Vagina (tissue), 2 donors: ENCODE measurements around the gene RABGAP1L.

Experiments
- CTCF ChIP-seq, 3 experiments: fragments of 450-650 bp in 2 of 3; fragments of 200-600 bp in 1 of 3; sonication (generic) in 1 of 3; IDR thresholded peaks; one replicate each; pipeline ENCODE4 v1.5.1; 2017 to 2019; ENCODE audit warnings: antibody characterized with exemption in 3 of 3, mild to moderate bottlenecking in 2 of 3, moderate library complexity in 2 of 3
- POLR2A ChIP-seq, 2 donors: fragments of 450-650 bp; IDR thresholded peaks; one replicate each; pipeline ENCODE4 v1.6.1; 2017; ENCODE audit warnings: antibody characterized with exemption in 2 of 2, mild to moderate bottlenecking in 2 of 2, moderate library complexity in 2 of 2
- POLR2AphosphoS5 ChIP-seq, 2 donors: sonication (generic); formaldehyde crosslinking; IDR thresholded peaks; one replicate each; pipeline ENCODE4 v1.9.0; 2017; ENCODE audit warnings: antibody characterized with exemption in 2 of 2, mild to moderate bottlenecking in 2 of 2, low read depth in 1 of 2; ENCODE audit not compliant: insufficient read depth in 1 of 2

GRCh38 chr1:174837386-174837785 is 678.1 kb downstream of the RABGAP1L start:
- no peak for TF ChIP-seq CTCF (IDR thresholded peaks at IDR 0.05)
- no peak for TF ChIP-seq POLR2A (IDR thresholded peaks at IDR 0.05)
- no peak for TF ChIP-seq POLR2AphosphoS5 (IDR thresholded peaks at IDR 0.05; ENCODE audit: insufficient read depth in 1 of 2, low read depth in 1 of 2)
